Neural progenitor cell (in vitro differentiated cells): ENCODE data around the gene KIF4B.

Source experiments
- CTCF ChIP-seq: fragments of 200-600 bp; sonication (generic); IDR thresholded peaks from 2 replicates; pipeline ENCODE4 v1.5.1; 2017; ENCODE audit warnings: antibody characterized with exemption, mild to moderate bottlenecking
- EZH2 ChIP-seq: fragments of 200-600 bp; sonication (generic); IDR thresholded peaks from 2 replicates; pipeline ENCODE4 v1.6.1; 2017; ENCODE audit warnings: antibody characterized with exemption, mild to moderate bottlenecking, moderate library complexity

GRCh38 chr5:155021842-155022241 is 8.3 kb downstream of the KIF4B start:
- TF ChIP-seq CTCF, result no peak
- TF ChIP-seq EZH2, result no peak
